GM12892 (cell line): Measurements from ENCODE around the gene TTC13.

Source experiments
- POLR2A ChIP-seq: IDR thresholded peaks from 2 replicates; pipeline ENCODE4 v1.6.1; 2011; ENCODE audit warnings: low read depth, low read length, control low read depth
- POLR2AphosphoS5 ChIP-seq: IDR thresholded peaks from 2 replicates; pipeline ENCODE4 v1.6.1; 2011; ENCODE audit warnings: low read depth, low read length, control low read depth

DNA sequence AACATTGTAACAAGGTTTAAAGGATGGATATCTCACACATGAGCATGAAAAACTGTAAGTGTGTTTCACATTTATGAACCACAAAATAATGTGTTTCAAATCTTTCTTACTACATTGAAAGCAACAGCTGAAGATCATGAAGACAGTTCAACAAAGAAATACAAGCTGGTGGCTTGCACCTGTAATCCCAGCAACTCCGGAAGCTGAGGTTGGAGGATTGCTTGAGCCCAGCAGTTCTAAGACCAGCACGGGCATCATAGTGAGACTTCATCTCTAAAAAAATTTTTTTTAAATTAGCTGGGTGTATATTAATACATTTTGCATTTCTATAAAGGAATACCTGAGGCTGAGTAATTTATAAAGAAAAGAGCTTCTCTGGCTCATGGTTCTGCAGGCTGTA, 83.2 kb downstream of the TTC13 start:
- no peak for TF ChIP-seq POLR2AphosphoS5
- TF ChIP-seq POLR2A, result no peak
